HEK293 (cell line): Measurements from ENCODE around the gene RIPK1.
A peak's percentile ranks its signal among the peaks of the same experiment; 100 is the strongest.

Source experiments
- EGR2 ChIP-seq: fragments of 450-650 bp; formaldehyde crosslinking; IDR thresholded peaks from 2 replicates; pipeline ENCODE4 v1.5.1; 2016; ENCODE audit warnings: low read depth, missing biosample characterization, missing genetic modification characterization
- ELK4 ChIP-seq: IDR thresholded peaks from 2 replicates; pipeline ENCODE4 v1.6.1; 2011; ENCODE audit warnings: mild to moderate bottlenecking, low read depth, low read length, borderline replicate concordance
- GLI2 ChIP-seq: fragments of 450-650 bp; formaldehyde crosslinking; IDR thresholded peaks from 2 replicates; pipeline ENCODE4; 2017; ENCODE audit warnings: missing biosample characterization, missing genetic modification characterization, low read depth, borderline replicate concordance
- OVOL3 ChIP-seq: fragments of 450-650 bp; formaldehyde crosslinking; IDR thresholded peaks from 2 replicates; pipeline ENCODE4 v1.5.1; 2016; ENCODE audit warnings: missing biosample characterization, missing genetic modification characterization
- TRIM28 ChIP-seq: IDR thresholded peaks from 2 replicates; pipeline ENCODE4 v1.6.1; 2011; ENCODE audit warnings: low read length, control low read depth, borderline replicate concordance
- ZBTB10 ChIP-seq: fragments of 450-650 bp; formaldehyde crosslinking; IDR thresholded peaks from 2 replicates; pipeline ENCODE4 v1.5.1; 2016; ENCODE audit warnings: missing biosample characterization, missing genetic modification characterization
- ZBTB44 ChIP-seq: fragments of 450-650 bp; IDR thresholded peaks from 2 replicates; pipeline ENCODE4 v1.5.1; 2018; ENCODE audit warnings: missing biosample characterization, mild to moderate bottlenecking, missing genetic modification characterization
- ZEB2 ChIP-seq: fragments of 450-650 bp; formaldehyde crosslinking; IDR thresholded peaks from 2 replicates; pipeline ENCODE4 v1.5.1; 2016; ENCODE audit warnings: missing biosample characterization, missing genetic modification characterization
- ZNF148 ChIP-seq: fragments of 450-650 bp; formaldehyde crosslinking; IDR thresholded peaks from 2 replicates; pipeline ENCODE4 v1.5.0; 2017; ENCODE audit warnings: missing biosample characterization, missing genetic modification characterization, borderline replicate concordance
- ZNF155 ChIP-seq: fragments of 450-650 bp; formaldehyde crosslinking; IDR thresholded peaks from 2 replicates; pipeline ENCODE4 v1.5.1; 2016; ENCODE audit warnings: missing biosample characterization, missing genetic modification characterization
- ZNF169 ChIP-seq: fragments of 450-650 bp; formaldehyde crosslinking; IDR thresholded peaks from 2 replicates; pipeline ENCODE4 v1.5.1; 2016; ENCODE audit warnings: missing biosample characterization, missing genetic modification characterization
- ZNF174 ChIP-seq: fragments of 450-650 bp; formaldehyde crosslinking; IDR thresholded peaks from 2 replicates; pipeline ENCODE4 v1.5.0; 2017; ENCODE audit warnings: missing biosample characterization, mild to moderate bottlenecking, missing genetic modification characterization
- ZNF175 ChIP-seq: fragments of 450-650 bp; formaldehyde crosslinking; IDR thresholded peaks from 2 replicates; pipeline ENCODE4 v1.5.1; 2016; ENCODE audit warnings: missing biosample characterization, missing genetic modification characterization
- ZNF2 ChIP-seq: fragments of 450-650 bp; formaldehyde crosslinking; IDR thresholded peaks from 2 replicates; pipeline ENCODE4 v1.5.1; 2016; ENCODE audit warnings: missing biosample characterization, missing genetic modification characterization
- ZNF311 ChIP-seq: fragments of 450-650 bp; formaldehyde crosslinking; IDR thresholded peaks from 2 replicates; pipeline ENCODE4 v1.5.1; 2017; ENCODE audit warnings: missing biosample characterization, missing genetic modification characterization, borderline replicate concordance
- ZNF398 ChIP-seq: fragments of 450-650 bp; formaldehyde crosslinking; IDR thresholded peaks from 2 replicates; pipeline ENCODE4 v1.5.1; 2017; ENCODE audit warnings: missing biosample characterization, missing genetic modification characterization
- ZNF530 ChIP-seq: fragments of 450-650 bp; formaldehyde crosslinking; IDR thresholded peaks from 2 replicates; pipeline ENCODE4 v1.5.1; 2016; ENCODE audit warnings: low read depth, missing biosample characterization, missing genetic modification characterization
- ZNF596 ChIP-seq: fragments of 450-650 bp; IDR thresholded peaks from 2 replicates; pipeline ENCODE4 v1.5.0; 2018; ENCODE audit warnings: missing biosample characterization, mild to moderate bottlenecking, missing genetic modification characterization, moderate library complexity
- ZNF600 ChIP-seq: fragments of 450-650 bp; formaldehyde crosslinking; IDR thresholded peaks from 2 replicates; pipeline ENCODE4 v1.5.1; 2016; ENCODE audit warnings: missing biosample characterization, missing genetic modification characterization
- ZNF623 ChIP-seq: fragments of 450-650 bp; formaldehyde crosslinking; IDR thresholded peaks from 2 replicates; pipeline ENCODE4 v1.5.1; 2016; ENCODE audit warnings: missing biosample characterization, missing genetic modification characterization
- ZNF626 ChIP-seq: fragments of 450-650 bp; sonication (Bioruptor Pico); formaldehyde crosslinking; IDR thresholded peaks from 2 replicates; pipeline ENCODE4 v1.5.1; 2018; ENCODE audit warnings: missing biosample characterization, missing genetic modification characterization, inconsistent platforms
- ZNF645 ChIP-seq: fragments of 450-650 bp; formaldehyde crosslinking; IDR thresholded peaks from 2 replicates; pipeline ENCODE4; 2016; ENCODE audit warnings: missing biosample characterization, missing genetic modification characterization
- ZNF704 ChIP-seq: fragments of 450-650 bp; formaldehyde crosslinking; IDR thresholded peaks from 2 replicates; pipeline ENCODE4 v1.5.1; 2016; ENCODE audit warnings: missing biosample characterization, missing genetic modification characterization
- ZNF776 ChIP-seq: fragments of 450-650 bp; formaldehyde crosslinking; IDR thresholded peaks from 2 replicates; pipeline ENCODE4 v1.5.0; 2017; ENCODE audit warnings: missing biosample characterization, missing genetic modification characterization, borderline replicate concordance
- ZNF830 ChIP-seq: fragments of 450-650 bp; IDR thresholded peaks from 2 replicates; pipeline ENCODE4 v1.5.0; 2018; ENCODE audit warnings: missing biosample characterization, missing genetic modification characterization, low read depth, mild to moderate bottlenecking, moderate library complexity
- TF ChIP-seq, protein P1 (sequence below): fragments of 450-650 bp; formaldehyde crosslinking; IDR thresholded peaks from 2 replicates; pipeline ENCODE4 v1.5.1; 2016; ENCODE audit warnings: missing biosample characterization, missing genetic modification characterization, low read depth

Gene RIPK1

GRCh38 chr6:3118353-3119039 lies 50.2 kb downstream of the RIPK1 start, which contains the start of gene BPHL (continued):
- TF ChIP-seq ZNF645 (tag by site-specific recombination) (no peak), ZNF169 (tag by site-specific recombination) (no peak), ZNF398 (tag by site-specific recombination) (no peak), OVOL3 (tag by site-specific recombination) (no peak), ZNF311 (tag by site-specific recombination) (no peak), ZBTB10 (tag by site-specific recombination) (no peak), ZNF175 (no peak), ZNF830 (no peak), ZNF623 (tag by site-specific recombination) (no peak), EGR2 (tag by site-specific recombination) (peak; percentile 84), ZEB2 (tag by site-specific recombination) (peak; percentile 82), ZNF174 (tag by site-specific recombination) (no peak), ZNF600 (tag by site-specific recombination) (peak; percentile 95), ZNF155 (no peak), ZNF596 (tag by site-specific recombination) (no peak; the same call in 1 of the 2 replicates), ELK4 (no peak), ZNF626 (tag by site-specific recombination) (no peak), ZNF530 (tag by site-specific recombination) (no peak), ZNF776 (tag by site-specific recombination) (no peak), ZNF2 (tag by site-specific recombination) (no peak), ZNF704 (tag by site-specific recombination) (no peak), GLI2 (tag by site-specific recombination) (no peak), ZNF148 (no peak), ZBTB44 (tag by site-specific recombination) (no peak), TRIM28 (no peak)
- TF ChIP-seq, protein P1, sequence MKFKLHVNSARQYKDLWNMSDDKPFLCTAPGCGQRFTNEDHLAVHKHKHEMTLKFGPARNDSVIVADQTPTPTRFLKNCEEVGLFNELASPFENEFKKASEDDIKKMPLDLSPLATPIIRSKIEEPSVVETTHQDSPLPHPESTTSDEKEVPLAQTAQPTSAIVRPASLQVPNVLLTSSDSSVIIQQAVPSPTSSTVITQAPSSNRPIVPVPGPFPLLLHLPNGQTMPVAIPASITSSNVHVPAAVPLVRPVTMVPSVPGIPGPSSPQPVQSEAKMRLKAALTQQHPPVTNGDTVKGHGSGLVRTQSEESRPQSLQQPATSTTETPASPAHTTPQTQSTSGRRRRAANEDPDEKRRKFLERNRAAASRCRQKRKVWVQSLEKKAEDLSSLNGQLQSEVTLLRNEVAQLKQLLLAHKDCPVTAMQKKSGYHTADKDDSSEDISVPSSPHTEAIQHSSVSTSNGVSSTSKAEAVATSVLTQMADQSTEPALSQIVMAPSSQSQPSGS (tag by site-specific recombination): no peak
